Activated naive CD8-positive, alpha-beta T cell treated with anti-CD3 and anti-CD28 coated beads, Interleukin-2, amount 50 U/mL, for 24 hours (primary cell): ENCODE results near the gene STAT5A.

ENCODE experiments used
- ATAC-seq: fragments of 150-1000 bp; cut with Tn5 transposase; one replicate; pipeline ENCODE4 v1.10.0; 2021
- DNase-seq: peaks from one replicate; pipeline ENCODE4 v3.0.0; 2021
- H3K27ac Mint-ChIP-seq: one replicate; pipeline ENCODE4 v1.8.0; 2021; ENCODE audit warnings: mild to moderate bottlenecking, mixed read lengths
- H3K27me3 Mint-ChIP-seq: one replicate; pipeline ENCODE4 v1.8.0; 2021; ENCODE audit warnings: mixed read lengths
- H3K36me3 Mint-ChIP-seq: one replicate; pipeline ENCODE4 v1.8.0; 2021; ENCODE audit warnings: low read depth, mixed read lengths
- H3K4me1 Mint-ChIP-seq: one replicate; pipeline ENCODE4 v1.8.0; 2021; ENCODE audit warnings: mixed read lengths
- H3K4me3 Mint-ChIP-seq: one replicate; pipeline ENCODE4 v1.8.0; 2021; ENCODE audit warnings: mild to moderate bottlenecking, moderate library complexity, mixed read lengths
- H3K9me3 Mint-ChIP-seq: one replicate; pipeline ENCODE4 v1.8.0; 2021; ENCODE audit warnings: mixed read lengths

Gene STAT5A

GRCh38 chr17:42337442-42337841 lies 49.1 kb downstream of the STAT5A start:
- Mint-ChIP-seq H3K9me3 (no peaks in the 10 kb centered on the region), H3K4me1 (peaks cover 85% of the 10 kb centered on the region), H3K27me3 (no peaks in the 10 kb centered on the region), H3K27ac (peak overlapping the region; percentile 87), H3K36me3 (peaks cover 72% of the 10 kb centered on the region), H3K4me3 (peak overlapping the region; percentile 55)
- ATAC-seq, result peak; percentile 67
- peak; percentile 75 for DNase-seq

DNA sequence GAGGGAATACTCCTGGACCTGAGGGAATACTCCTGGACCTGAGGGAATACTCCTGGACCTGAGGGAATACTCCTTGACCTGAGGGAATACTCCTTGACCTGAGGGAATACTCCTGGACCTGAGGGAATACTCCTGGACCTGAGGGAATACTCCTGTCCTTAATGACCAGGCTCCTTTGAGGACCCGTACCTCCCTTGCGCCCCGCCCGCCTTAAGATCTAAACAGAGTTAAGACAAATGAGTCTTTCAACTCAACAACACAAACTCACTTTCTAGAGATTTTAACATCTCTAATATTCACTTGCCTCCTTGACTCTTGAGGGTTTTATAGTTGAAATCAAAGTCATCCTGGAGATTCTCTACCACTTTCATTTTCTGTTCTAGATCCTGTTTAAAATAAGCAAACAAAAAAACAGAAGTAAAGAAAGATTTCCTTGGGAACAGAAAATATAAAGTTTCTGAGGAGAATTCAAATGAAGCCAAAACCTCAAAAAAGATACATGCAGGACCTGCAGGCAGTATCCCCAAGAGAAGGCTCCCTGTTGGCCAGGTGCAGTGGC lies 50.2 kb downstream of the STAT5A start:
- ATAC-seq, result no peak
- Mint-ChIP-seq H3K27me3 (no peaks in the 10 kb centered on the region), H3K4me3 (peak overlapping the region; percentile 30), H3K27ac (peak overlapping the region; percentile 56), H3K9me3 (no peaks in the 10 kb centered on the region), H3K4me1 (peaks cover 85% of the 10 kb centered on the region), H3K36me3 (peaks cover 67% of the 10 kb centered on the region)
- DNase-seq, result no peak

DNA sequence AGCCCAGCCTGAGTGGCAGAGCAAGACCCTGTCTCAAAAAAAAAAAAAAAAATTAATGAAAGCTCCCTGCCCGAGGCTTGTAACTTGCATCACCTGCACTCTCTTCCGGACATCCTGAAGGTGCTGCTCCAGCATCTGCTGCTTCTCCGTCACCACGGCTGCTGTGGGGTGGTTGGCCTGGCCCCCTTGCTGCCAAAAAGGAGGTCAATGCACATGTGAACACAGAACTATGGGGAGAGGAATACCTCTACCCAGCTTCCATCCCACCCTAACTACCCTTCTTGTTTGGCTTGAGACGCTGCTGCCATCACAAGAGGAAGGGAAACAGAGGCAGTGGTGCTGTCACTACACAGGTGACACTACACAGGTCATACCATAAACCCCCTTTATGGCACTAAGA lies 50.9 kb downstream of the STAT5A start:
- no peaks in the 10 kb centered on the region for H3K27me3 Mint-ChIP-seq
- H3K4me1 Mint-ChIP-seq, result peaks cover 85% of the 10 kb centered on the region
- H3K9me3 Mint-ChIP-seq, result no peaks in the 10 kb centered on the region
- no peak overlapping the region for H3K4me3 Mint-ChIP-seq
- peaks cover 66% of the 10 kb centered on the region for H3K36me3 Mint-ChIP-seq
- ATAC-seq (no peak), DNase-seq (no peak)
- peak overlapping the region; percentile 53 for H3K27ac Mint-ChIP-seq

DNA sequence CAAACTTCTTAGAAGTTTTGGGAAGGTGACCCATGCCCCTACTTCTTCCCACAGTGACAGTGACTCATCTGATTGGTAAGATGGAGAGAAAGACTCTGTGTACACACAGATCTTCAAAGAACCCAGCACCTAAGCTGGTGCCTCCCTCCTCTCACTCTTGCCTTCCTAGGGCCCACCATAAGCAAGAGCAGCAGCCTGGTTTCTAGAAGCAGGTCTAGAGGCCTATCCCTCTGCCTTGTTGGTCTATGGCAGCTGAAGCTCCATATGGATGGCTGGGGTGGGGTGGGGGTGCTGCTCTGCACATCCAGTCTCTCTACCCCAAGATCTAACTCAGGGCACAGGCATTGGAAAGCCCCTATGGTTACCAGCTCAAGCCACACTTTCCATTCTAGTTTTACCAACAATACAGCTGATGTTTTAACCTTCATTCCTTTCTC lies 52.4 kb downstream of the STAT5A start:
- DNase-seq, result peak; percentile 51
- peaks cover 56% of the 10 kb centered on the region for H3K36me3 Mint-ChIP-seq
- peak overlapping the region; percentile 50 for H3K4me3 Mint-ChIP-seq
- peaks cover 70% of the 10 kb centered on the region for H3K4me1 Mint-ChIP-seq
- H3K9me3 Mint-ChIP-seq, result no peaks in the 10 kb centered on the region
- peak overlapping the region; percentile 83 for H3K27ac Mint-ChIP-seq
- peak; percentile 68 for ATAC-seq
- no peaks in the 10 kb centered on the region for H3K27me3 Mint-ChIP-seq

DNA sequence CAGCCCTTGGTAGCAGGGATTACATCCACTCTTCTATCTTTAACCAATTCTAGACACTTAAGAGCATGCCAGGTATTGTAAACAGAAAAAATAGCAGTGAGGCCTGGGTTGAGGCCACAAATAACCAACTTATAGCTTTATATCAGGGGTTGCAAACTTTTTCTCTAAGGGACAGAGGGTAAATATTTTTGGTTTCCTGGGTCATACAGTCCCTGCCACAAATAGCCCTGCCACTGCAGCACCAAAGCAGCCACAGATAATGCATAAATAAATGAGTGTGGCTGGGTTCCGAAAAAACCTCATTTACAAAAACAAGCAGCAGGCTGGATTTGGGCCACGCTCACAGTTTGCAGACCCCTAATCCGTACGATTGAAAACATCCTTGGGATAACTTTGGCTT lies 53.3 kb downstream of the STAT5A start:
- peaks cover 67% of the 10 kb centered on the region for H3K4me1 Mint-ChIP-seq
- no peaks in the 10 kb centered on the region for H3K27me3 Mint-ChIP-seq
- peaks cover 60% of the 10 kb centered on the region for H3K36me3 Mint-ChIP-seq
- peak overlapping the region; percentile 83 for H3K27ac Mint-ChIP-seq
- no peak for ATAC-seq
- H3K4me3 Mint-ChIP-seq, result peak overlapping the region; percentile 50
- H3K9me3 Mint-ChIP-seq, result no peaks in the 10 kb centered on the region
- no peak for DNase-seq

DNA sequence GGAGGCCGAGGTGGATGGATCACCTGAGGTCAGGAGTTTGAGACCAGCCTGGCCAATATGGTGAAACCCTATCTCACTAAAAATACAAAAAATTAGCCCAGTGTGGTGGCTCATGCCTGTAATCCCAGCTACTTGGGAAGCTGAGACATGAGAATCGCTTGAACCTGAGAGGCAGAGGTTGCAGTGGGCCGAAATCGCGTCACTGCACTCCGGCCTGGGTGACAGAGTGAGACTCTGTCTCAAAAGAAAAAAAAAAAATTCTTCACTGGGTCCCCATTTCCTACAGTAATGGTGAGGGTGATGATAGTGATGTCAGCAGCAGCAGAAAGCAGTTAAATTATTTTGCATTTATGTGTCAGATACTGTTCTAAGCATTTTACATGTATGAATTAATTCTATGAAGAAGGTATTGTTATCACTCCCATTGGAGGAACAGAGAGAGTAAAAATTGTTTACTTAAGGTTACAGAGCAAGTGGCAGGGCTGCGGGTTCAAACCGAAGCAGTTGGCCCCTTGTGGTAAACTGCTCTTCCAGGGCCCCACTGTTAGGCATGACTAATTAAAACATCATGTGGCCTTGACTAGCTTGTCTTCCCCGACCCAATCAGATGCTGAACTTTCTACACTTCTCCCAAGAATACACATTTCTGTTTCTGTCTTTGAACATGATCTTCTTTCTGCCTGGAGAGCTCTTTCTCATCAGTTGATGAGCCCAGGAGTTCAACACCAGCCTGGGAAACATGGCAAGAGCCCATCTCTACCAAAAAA lies 54.1 kb downstream of the STAT5A start:
- no peaks in the 10 kb centered on the region for H3K9me3 Mint-ChIP-seq

DNA sequence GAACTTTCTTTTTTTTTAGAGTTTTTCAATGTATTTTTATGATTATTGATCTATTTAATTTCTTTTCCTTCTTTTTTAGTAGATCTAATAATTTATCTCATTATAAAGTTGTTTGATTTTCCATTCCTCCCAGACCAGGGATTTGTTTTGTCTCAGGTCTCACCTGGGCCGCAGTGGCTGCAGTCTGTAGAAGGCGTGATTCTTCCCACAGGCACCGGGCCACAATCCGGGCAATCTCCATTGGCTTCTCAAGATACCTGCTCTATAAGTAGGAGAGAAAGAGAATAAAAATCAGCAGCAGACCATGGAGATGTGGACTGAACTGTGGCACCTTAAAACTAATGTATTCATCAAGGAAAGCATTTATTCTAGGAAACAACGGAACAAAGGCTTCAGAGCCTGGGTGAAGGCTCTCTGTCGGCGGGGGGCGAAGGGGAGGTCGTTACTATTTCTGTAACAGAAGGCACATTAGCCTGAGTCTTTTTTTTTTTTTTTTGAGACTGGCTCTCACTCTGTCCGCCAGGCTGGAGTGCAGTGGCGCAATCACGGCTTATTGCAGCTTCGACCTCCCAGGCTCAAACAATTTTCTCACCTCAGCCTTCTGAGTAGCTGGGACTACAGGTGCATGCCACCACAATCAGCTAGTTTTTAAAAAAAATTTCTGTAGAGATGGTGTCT lies 57.2 kb downstream of the STAT5A start:
- H3K36me3 Mint-ChIP-seq, result peaks cover 55% of the 10 kb centered on the region
- H3K4me3 Mint-ChIP-seq, result no peak overlapping the region
- no peaks in the 10 kb centered on the region for H3K9me3 Mint-ChIP-seq
- peaks cover 65% of the 10 kb centered on the region for H3K4me1 Mint-ChIP-seq
- no peak overlapping the region for H3K27ac Mint-ChIP-seq
- ATAC-seq (no peak), DNase-seq (no peak)
- no peaks in the 10 kb centered on the region for H3K27me3 Mint-ChIP-seq

More for the DNA sequence above, 54.1 kb downstream of the STAT5A start:
- DNase-seq (peak; percentile 51), ATAC-seq (peak; percentile 77)
- peaks cover 59% of the 10 kb centered on the region for H3K36me3 Mint-ChIP-seq
- no peaks in the 10 kb centered on the region for H3K27me3 Mint-ChIP-seq
- peak overlapping the region; percentile 83 for H3K27ac Mint-ChIP-seq
- H3K4me1 Mint-ChIP-seq, result peaks cover 66% of the 10 kb centered on the region
- H3K4me3 Mint-ChIP-seq, result peak overlapping the region; percentile 52

- no peak overlapping the region for H3K27ac Mint-ChIP-seq
- no peaks in the 10 kb centered on the region for H3K9me3 Mint-ChIP-seq
- no peak for ATAC-seq
- H3K27me3 Mint-ChIP-seq, result no peaks in the 10 kb centered on the region
- DNase-seq, result no peak
- H3K36me3 Mint-ChIP-seq, result peaks cover 46% of the 10 kb centered on the region
- peaks cover 59% of the 10 kb centered on the region for H3K4me1 Mint-ChIP-seq
- no peak overlapping the region for H3K4me3 Mint-ChIP-seq
These were observed 58.2 kb downstream of the STAT5A start for GRCh38 chr17:42346481-42346880.

DNA sequence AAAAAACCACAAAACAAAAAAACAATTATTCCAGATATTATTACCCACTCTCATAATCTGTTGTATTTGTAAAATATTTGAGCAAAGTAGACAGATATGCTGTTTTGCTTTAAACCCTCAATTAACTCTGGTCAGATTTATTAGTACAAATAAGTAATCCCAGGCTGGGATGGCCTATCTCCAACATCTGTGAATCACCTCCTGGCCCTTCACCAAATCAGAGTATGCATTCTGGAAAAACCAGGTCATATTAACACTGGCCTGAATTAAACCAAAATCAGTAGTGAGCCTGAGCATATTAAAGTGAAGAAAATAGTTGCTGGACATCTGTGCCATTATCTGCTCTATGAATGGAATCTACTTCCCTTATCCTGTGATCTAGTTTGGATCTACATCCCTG lies 58.9 kb downstream of the STAT5A start:
- H3K36me3 Mint-ChIP-seq, result peaks cover 46% of the 10 kb centered on the region
- DNase-seq, result no peak
- H3K27ac Mint-ChIP-seq, result peak overlapping the region; percentile 52
- H3K4me1 Mint-ChIP-seq, result peaks cover 52% of the 10 kb centered on the region
- H3K4me3 Mint-ChIP-seq, result no peak overlapping the region
- no peaks in the 10 kb centered on the region for H3K27me3 Mint-ChIP-seq
- no peaks in the 10 kb centered on the region for H3K9me3 Mint-ChIP-seq
- no peak for ATAC-seq

- Mint-ChIP-seq H3K27ac (peak overlapping the region; percentile 52), H3K4me1 (peaks cover 49% of the 10 kb centered on the region), H3K36me3 (peaks cover 41% of the 10 kb centered on the region), H3K4me3 (no peak overlapping the region), H3K27me3 (no peaks in the 10 kb centered on the region), H3K9me3 (no peaks in the 10 kb centered on the region)
- DNase-seq (no peak), ATAC-seq (no peak)
These were observed 59.3 kb downstream of the STAT5A start for GRCh38 chr17:42347606-42348005.

DNA sequence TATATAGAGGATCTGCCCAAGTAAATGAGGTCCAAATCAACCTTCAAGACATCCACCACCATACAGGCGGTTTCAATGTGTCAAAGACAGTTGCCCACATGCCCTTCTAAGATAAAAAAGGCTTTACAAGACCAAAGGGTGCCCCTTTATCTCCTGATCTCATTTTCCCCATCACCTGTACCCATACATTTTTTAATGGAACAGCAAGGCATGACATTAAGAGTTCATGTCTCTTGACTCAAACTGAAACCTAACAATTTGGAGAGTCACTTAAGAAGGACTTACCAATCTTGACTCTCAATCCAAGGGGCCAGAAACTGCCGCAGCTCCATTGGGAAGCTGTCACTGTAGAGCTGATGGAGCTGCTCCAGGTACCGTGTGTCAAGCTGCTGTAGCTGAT lies 59.8 kb downstream of the STAT5A start:
- no peaks in the 10 kb centered on the region for H3K9me3 Mint-ChIP-seq
- H3K4me3 Mint-ChIP-seq, result no peak overlapping the region
- H3K27ac Mint-ChIP-seq, result peak overlapping the region; percentile 74
- no peaks in the 10 kb centered on the region for H3K27me3 Mint-ChIP-seq
- ATAC-seq, result peak; percentile 55
- H3K36me3 Mint-ChIP-seq, result peaks cover 38% of the 10 kb centered on the region
- H3K4me1 Mint-ChIP-seq, result peaks cover 46% of the 10 kb centered on the region
- no peak for DNase-seq

DNA sequence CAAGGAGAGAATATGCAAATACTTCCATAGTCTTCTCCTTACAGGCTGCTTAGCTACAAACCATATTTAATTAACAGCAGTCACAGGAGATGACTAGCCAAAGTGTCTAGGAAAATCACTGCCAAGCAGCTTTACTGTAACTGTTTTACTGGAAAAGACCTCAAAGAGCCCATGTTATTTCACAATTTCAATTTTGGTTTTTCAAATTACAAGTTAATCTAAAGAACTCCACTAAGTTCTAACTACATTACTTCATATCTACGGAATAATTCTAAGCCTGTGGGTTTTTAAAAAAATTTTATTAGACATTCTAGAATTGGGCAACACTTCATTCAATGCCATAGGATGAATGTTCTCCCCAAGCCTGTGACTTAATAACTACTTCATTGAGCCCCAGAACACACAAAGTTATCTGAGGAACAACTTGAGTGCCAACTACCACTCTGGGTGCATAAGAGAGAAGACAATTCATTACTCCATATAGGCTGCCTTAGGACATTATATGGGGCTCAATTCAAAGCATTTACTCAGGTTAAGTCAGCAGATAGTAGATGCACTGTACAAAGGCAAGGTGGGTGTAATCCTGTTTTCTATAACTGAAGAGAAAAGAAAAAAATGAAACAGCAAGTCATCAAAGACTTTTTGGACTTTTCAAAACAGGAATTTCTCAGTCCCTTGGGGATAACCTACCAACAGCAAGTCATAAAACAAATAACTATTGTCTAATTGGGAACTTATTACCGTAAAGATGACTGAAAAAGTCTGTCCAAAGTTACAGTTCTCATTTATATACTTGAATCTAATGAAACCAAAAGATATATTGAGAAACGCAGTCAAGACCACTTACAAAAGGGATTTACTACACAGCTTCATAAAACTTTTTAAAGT lies 66.9 kb downstream of the STAT5A start:
- H3K36me3 Mint-ChIP-seq, result peaks cover 12% of the 10 kb centered on the region
- ATAC-seq (no peak), DNase-seq (no peak)
- H3K4me1 Mint-ChIP-seq, result peaks cover 51% of the 10 kb centered on the region
- H3K27ac Mint-ChIP-seq, result peak overlapping the region; percentile 82
- H3K9me3 Mint-ChIP-seq, result no peaks in the 10 kb centered on the region
- H3K27me3 Mint-ChIP-seq, result no peaks in the 10 kb centered on the region
- H3K4me3 Mint-ChIP-seq, result peak overlapping the region; percentile 37

GRCh38 chr17:42358434-42358833 lies 70.1 kb downstream of the STAT5A start:
- peaks cover 28% of the 10 kb centered on the region for H3K36me3 Mint-ChIP-seq
- ATAC-seq, result no peak
- no peaks in the 10 kb centered on the region for H3K9me3 Mint-ChIP-seq
- peaks cover 77% of the 10 kb centered on the region for H3K4me1 Mint-ChIP-seq
- no peak overlapping the region for H3K4me3 Mint-ChIP-seq
- H3K27me3 Mint-ChIP-seq, result no peaks in the 10 kb centered on the region
- H3K27ac Mint-ChIP-seq, result no peak overlapping the region
- no peak for DNase-seq

DNA sequence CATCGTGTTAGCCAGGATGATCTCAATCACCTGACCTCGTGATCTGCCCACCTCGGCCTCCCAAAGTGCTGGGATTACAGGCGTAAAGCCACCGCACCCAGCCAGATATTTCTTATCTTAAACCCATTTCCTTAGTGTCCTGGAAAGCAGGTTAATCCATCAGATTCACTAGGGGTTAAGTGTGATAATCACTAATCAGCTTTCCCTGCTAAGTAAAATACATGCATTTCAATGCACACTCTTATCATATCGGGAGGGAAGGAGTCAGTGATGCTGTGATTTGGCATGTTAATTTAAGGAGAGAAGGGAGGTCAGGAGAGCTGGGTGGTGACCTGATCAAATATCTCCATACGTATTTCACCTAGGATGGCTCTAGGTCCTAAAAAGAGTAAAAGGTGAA lies 70.8 kb downstream of the STAT5A start:
- Mint-ChIP-seq H3K4me1 (peaks cover 78% of the 10 kb centered on the region), H3K36me3 (peaks cover 31% of the 10 kb centered on the region), H3K27me3 (no peaks in the 10 kb centered on the region), H3K4me3 (no peak overlapping the region), H3K9me3 (no peaks in the 10 kb centered on the region), H3K27ac (peak overlapping the region; percentile 17)
- ATAC-seq (no peak), DNase-seq (no peak)
